ENCODE results near the gene CARS2.
"Not testable (repeated sequence)": the region's sequence is repeated elsewhere in the genome, so short reads cannot be mapped to it uniquely, and the experiment has no call there.

The CARS2 gene

DNA sequence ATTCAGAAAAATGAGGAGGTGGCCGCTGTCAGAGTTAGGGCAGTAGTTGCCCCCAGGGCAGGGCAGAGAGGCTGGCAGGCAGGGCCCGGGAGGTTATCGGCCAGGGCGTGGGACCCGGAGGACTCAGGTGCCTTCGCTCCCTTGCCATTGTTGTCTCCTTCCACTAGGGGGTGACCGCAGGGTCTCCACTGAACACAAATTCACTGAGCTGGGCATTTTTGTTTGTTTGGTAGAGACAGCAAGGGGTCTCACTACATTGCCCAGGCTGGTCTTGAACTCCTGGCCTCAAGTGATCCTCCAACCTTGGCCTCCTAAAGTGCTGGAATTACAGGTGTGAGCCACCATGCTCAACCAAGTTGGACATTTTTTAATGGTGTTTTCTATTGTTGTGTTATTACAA lies 25.1 kb downstream of the CARS2 start:
- DNase-seq = no peak

- DNase-seq = no peak
Measured at GRCh38 chr13:110677731-110678545, 28.0 kb downstream of the CARS2 start.

DNA sequence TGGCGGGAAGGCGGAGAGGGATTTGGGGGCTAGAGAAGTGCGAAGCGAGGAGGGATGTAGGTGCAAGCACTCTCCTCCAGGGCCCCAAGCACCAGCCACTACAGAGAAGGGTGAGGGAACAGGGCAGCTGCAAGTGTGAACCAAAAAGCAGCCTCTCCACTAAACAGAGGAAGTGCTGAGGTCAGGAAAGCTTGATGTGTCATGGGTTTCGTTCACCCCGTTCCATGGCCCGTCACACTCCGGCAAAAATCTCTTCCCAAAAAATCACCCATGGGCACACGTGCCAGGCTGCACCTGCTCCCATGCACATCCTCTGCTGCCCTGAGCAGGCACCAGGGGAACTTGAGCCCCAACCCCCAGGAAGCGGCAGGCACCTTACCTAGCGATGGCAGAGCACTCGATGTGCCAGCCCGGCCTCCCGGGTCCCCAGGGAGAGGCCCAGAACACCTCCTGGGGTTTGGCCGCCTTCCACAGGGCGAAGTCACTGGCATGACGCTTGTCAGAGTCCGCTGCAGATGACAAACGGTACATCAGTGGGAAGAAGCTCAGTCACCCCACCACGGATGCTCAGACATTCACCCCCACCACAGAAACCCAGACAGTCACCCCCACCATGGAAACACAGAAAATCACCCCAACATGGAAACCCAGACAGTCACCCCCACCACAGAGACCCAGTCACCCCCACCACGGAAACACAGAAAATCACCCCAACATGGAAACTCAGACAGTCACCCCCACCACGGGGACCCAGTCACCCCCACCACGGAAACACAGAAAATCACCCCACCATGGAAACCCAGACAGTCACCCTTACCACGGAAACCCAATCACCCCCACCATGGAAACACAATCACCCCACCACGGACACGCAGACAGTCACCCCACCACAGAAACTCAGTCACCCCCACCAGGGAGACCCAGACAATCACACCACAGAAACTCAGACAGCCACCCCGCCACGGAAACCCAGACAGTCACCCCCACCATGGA lies 29.0 kb downstream of the CARS2 start:
- no peak for DNase-seq

DNA sequence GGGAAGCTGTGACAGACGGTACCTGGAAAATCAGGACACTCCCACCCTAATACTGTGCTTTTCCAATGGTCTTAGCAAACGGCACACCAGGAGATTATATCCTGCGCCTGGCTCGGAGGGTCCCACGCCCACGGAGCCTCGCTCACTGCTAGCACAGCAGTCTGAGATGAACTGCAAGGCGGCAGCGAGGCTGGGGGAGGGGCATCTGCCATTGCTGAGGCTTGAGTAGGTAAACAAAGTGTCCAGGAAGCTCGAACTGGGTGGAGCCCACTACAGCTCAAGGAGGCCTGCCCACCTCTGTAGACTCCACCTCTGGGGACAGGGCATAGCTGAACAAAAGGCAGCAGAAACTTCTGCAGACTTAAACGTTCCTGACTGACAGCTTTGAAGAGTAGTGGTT lies 36.1 kb downstream of the CARS2 start:
- not testable (repeated sequence) for DNase-seq

- DNase-seq = no peak
Measured at GRCh38 chr13:110669036-110669435, 36.9 kb downstream of the CARS2 start.

GRCh38 chr13:110666255-110666533 lies 39.7 kb downstream of the CARS2 start:
- DNase-seq = no peak

DNA sequence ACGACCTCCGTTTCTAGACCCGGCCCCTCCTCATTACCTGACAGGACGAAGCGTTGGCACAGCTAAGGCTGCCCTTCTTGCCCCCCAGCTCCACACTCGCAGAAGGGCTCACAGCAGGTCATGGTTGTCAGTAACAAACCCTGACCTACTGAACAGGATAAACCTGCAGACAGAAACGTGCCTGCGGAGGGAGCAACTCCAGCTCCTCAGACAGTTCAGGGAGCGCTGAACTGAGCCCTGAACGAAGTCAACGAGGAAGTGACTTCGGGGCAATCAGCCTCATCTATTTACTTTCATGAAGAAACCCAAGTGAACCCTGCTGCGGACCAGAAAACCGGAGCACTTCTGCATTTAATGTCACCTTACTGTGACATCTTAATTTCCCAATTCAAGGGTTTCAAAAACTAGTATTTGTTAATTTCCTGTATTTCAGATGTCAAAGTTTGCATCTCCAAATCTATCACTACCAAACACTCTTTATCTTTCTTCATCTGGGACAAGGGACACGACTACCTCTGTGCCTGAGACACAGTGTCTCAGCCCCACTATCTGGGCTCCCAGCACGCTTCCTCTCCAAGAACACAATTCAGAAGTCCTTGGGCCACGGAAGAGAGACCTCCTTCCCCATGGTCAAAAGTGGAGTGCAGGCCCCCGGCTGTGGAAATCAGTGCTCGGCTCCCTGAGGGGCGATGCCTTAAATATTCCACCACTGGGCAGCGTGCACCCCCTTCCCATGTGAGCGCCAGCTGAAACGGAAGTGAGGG lies 40.2 kb downstream of the CARS2 start:
- no peak for DNase-seq

- no peak for DNase-seq
Measured at GRCh38 chr13:110664673-110665072, 41.2 kb downstream of the CARS2 start.

GRCh38 chr13:110664041-110664440 lies 41.9 kb downstream of the CARS2 start:
- DNase-seq = no peak

- no peak for DNase-seq
Measured at GRCh38 chr13:110663491-110663890, 42.4 kb downstream of the CARS2 start.

DNA sequence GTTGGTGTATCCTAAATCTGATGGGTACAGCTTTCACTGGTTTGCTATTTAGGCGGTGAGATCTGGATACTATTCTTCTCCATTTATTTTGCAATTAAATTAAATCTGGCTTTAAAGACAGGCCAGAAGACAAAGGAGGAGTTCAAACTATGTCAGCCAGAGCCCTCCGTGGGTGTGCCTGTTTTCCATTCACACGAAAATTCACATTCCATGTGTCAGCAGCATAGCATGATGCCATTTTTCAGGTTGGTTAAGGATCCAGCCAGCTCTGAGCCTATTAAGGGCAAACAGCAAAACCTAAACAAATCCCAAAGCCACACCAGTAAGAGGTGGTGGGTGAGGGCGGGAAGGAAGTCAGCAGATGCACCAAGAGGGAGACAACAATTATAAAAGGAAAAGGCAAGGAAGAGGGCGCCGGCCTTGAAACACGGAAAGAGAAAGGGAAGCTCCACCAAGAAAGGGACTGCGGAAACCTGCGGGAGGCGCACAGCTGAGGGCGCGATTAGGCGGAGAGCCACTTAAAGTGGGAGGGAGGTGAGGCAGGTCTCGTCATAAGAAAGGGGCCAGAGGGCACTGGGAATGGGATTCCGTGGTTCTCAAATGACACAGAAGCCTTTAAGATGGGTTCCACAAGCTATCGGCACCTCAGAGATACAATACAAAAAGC lies 43.0 kb downstream of the CARS2 start:
- DNase-seq = no peak

GRCh38 chr13:110662091-110662490 lies 43.8 kb downstream of the CARS2 start:
- no peak for DNase-seq

DNA sequence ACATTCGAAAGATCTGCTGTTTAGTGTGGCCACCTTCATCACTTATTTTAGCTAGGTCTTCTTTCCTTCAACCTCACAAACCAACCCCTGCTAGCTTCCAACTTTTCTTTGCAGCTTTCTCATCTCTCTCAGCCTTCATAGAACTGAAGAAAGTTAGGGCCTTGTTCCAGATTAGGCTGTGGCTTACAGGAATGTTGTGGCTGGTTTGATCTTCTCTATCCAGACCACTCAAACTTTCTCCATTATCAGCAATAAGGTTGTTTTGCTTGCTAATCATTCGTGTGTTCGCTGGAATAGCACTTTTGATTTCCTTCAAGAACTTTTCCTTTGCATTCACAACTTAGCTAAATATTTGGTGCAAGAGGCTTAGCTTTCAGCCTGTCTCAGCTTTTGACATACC lies 44.7 kb downstream of the CARS2 start:
- DNase-seq = no peak

- DNase-seq = not testable (repeated sequence)
Measured at GRCh38 chr13:110658218-110658911, 47.6 kb downstream of the CARS2 start.

- no peak for DNase-seq
Measured at GRCh38 chr13:110657196-110657595, 48.7 kb downstream of the CARS2 start.

DNA sequence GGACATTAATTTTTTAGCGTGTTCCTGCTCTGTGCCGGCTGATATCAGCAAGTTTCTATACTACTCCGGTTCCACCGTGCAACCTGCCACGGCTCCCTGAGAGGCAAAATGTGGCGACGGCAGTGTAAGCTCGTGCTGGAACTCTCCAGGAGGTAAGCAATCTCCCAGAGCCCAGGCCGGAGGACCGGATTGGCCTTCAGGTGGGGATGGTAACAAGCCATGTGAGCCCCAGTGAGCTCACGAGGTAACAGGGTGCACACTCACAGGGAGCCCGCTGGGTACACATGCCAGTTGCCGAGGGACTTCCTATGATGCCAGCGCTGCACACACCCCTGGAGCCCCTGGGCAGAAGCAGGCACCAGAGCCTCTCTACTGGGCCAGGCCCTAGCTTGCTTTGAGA lies 52.1 kb downstream of the CARS2 start:
- no peak for DNase-seq

GRCh38 chr13:110653271-110653670 lies 52.6 kb downstream of the CARS2 start:
- no peak for DNase-seq

- DNase-seq = no peak
Measured at GRCh38 chr13:110652764-110653163, 53.2 kb downstream of the CARS2 start.

- DNase-seq = no peak
Measured at GRCh38 chr13:110652231-110652730, 53.6 kb downstream of the CARS2 start.

GRCh38 chr13:110651726-110652230 lies 54.1 kb downstream of the CARS2 start:
- no peak for DNase-seq

DNA sequence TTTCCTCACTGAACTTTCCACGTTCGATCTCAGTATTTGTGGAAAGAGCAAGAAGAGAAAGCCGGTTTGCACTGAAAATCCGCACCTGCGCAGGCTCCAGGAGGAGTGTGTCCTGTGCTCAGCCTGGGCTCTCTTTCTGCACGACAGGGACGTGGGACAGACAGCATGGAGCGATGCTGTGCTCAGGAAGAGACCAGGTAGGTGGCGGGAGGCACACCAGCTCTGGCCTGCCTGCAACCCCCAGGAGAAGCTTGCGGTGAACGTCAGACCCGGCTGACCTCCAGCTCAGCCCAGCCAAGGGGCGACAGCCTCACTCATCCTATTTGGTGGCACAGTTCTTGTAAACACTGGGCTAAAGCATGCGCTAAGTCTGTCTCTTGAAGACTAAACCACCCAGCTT lies 54.6 kb downstream of the CARS2 start:
- DNase-seq = no peak

DNA sequence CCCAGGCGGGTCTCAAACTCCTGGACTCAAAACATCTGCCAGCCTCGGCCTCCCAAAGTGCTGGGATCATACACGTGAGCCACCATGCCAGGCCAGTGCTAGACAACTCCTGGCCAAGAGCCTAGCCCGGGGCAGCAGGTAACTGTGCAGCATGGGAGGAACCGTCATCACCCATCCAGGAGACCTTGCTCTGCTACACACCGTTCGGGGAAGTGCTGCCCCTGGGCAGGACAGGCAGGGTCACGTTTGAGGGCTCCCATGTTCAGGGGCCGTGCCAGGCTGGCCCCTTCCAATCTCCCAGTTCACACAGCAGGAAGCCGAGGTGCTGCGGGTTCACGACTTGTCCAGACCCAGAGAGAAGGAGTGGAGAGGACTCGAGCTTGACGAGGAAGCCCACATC lies 55.5 kb downstream of the CARS2 start:
- no peak for DNase-seq

All from left hindlimb (tissue), 1 donor.